NOMO-1 (cell line): ENCODE data around the gene FBXW11.
A peak's percentile ranks its signal among the peaks of the same experiment; 100 is the strongest.
"Not testable (repeated sequence)": the region's sequence is repeated elsewhere in the genome, so short reads cannot be mapped to it uniquely, and the experiment has no call there.

Experiments used
- DNase-seq, 2 experiments: peaks; one replicate each; lab custom pipeline; 2025; ENCODE audit not compliant: unreplicated experiment in 2 of 2; lab: John Stamatoyannopoulos, UW

The FBXW11 gene

DNA sequence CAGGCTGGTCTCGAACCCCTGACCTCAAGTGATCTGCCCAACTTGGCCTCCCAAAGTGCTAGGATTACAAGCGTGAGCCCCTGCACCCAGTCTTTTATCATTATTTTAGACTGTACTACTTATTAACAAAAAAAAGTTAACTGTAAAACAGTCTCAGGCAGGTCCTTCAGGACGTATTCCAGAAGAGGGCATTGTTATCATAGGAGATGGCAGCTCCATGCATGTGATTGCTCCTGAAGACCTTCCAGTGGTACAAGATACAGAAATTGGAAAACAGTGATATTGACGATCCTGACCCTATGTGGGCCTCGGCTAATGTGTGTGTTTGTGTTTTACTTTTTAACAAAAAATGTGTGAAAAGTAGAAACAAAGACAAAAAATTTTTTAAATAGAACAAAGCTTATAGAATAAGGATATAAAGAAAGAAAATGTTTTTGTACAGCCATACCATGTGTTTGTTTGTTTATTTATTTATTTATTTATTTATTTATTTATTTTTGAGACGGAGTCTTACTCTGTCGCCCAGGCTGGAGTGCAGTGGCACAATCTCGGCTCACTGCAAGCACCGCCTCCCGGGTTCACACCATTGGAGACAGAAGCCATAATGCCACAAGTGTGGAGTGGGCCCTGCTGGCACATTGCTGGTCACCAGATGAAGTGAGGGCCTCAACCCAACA lies 13.8 kb upstream of the FBXW11 start:
- DNase-seq = not testable (repeated sequence)

DNA sequence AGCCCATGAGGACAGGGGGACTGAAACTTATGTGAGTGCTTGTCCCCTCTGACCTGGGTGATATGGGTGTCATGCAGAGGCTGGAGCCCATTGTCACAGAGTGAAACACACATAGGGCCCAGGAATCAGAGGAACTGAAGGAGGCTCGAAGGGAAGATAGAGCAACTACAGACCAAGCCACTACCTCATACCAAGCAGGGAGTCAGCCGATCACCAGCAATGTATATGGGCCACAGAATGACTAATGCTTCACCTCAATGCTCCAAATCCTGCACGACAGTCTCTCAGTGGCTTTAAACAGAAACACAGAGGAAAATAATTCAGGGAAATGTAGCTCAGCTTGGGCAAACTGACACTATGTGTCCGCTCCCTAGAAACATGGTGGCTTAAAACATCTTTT lies 8.9 kb upstream of the FBXW11 start:
- no peak for DNase-seq

DNA sequence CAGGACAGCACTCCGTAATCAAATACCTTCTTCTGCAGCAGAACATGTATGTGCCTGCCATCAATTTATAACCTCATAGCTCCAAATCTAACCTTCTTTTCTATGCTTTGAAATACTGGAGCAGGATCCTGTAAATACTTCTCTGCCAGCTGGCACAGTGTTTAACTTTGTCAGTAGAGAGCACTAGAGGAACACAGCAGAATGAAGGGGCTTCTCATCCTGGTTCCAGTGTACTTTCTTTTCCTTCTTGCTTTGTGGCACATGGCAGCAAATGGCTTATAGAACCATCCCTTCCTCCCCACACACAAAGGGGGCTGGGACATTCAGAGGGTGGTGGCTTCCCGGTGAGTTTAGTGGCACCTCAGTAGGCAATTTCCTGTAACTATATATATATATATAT lies 3.8 kb upstream of the FBXW11 start:
- DNase-seq = no peak

- no peak for DNase-seq
Measured at GRCh38 chr5:172009536-172010270, 3.3 kb upstream of the FBXW11 start.

- DNase-seq = no peak
Measured at GRCh38 chr5:172008689-172009141, 2.3 kb upstream of the FBXW11 start.

- no peak for DNase-seq
Measured at GRCh38 chr5:172008111-172008455, 1.6 kb upstream of the FBXW11 start.

DNA sequence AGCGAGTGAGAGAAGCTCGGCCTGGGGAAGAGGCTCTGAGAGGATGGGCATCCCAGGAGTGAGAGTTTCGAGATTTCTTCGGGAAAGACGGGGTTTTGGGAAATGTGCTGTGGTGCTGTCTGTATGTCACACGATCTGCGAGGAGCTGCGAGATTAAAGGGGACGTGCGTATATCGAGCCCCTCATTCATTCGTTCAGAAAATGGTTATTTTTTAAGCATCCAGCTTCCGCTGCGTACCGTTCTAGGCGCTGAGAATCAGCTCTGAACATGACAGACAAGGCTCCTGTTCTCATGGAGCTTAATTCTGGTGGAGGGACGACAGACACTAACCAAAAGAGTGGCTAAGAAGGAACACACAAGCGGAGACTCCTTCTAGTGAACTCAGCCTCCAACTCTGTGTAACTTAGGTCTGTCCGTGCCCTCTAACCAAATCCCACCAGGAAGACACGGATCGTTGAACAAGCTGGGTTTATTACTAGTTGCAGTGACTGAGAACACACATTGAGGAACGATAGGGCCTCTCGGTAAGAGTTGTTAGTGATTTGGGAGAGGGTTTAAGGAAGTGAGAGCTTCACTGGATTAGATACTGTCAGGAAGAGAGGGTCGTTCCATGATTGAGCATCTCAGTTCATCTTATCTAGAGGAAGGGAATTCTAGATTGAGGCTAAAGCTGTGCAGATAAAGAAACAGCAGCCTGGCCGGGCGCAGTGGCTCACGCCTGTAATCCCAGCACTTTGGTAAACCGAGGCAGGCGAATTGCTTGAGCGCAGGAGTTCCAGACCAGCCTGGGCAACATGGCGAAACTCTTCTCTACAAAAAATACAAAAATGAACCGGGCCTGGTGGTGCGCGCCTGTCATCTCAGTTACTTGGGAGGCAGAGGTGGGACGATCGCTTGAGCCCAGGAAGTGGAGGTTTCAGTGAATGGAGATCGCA lies 1.0 kb upstream of the FBXW11 start:
- peak in 1 of 2 experiments; percentile 35 for DNase-seq

DNA sequence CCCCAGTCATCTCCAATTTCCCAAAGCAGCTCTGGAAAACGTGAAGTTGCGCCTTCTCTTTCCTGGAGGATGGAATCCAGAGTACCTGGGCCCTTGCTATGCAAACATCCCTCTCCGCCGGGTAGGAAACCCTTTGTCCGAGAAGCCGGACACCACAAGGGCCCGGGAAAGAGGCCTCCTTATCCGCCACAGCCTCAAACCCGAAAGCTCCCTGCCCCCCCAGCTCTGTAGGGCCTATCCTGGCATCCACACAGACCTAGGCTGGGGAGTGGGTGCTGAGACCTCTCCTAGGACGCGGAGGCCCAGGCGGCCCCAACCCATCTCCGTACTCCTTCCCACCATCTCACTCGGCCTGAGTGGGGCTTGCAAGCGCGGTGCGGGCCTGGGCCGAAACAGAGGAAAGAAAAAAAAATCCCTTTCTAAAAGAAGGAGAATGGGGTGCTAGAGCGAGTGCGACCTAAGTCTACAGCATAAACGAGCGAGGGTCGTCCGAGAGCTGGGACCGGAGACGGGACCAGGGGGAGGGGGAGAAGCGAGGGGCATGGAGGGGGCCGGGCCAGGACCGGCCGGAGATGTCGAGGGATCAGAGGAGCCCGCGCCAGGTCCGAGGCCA lies 624 bp downstream of the FBXW11 start:
- DNase-seq = no peak

DNA sequence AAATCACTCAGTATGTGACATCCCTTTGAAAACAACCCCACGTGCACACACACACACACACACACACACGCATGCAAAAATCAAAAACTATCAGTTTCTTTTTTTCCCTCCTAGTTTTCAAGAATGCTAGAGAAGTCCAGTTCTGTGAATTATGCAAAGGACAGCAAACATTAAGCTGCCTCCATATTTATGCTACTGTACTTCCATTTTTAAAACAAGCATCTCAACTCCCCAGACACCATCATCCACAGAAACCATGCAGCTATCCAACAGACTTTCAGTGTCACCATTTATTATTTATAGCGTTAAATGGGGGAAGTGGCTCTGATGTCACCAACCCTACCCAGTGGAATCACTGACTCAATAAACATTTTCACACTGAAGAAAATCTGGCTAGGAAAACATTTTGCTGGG lies 1.6 kb downstream of the FBXW11 start:
- peak; percentile 47 to 72 for DNase-seq

DNA sequence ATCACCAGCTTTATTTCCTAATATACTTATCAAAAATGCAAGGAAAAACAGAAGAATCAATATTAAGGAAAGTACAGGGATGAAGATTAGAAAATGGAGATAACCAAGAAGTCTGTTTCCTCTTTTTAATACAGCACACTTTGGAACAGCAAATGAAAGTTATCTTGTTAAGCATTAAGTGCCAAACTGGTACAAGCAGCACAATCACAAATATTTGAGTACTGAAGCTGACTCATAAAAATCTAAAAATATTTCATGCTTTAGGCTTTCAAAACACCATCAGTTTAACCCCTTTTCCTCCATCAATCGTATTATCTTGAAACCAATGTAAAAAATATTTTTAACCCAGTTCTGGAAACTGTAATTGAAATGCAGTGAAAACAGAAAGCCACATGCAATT lies 2.7 kb downstream of the FBXW11 start:
- peak in 1 of 2 experiments; percentile 24 for DNase-seq

- DNase-seq = peak in 1 of 2 experiments; percentile 51
Measured at GRCh38 chr5:172002840-172003512, 3.5 kb downstream of the FBXW11 start.

GRCh38 chr5:172002310-172002709 lies 4.1 kb downstream of the FBXW11 start:
- DNase-seq = peak in 1 of 2 experiments; percentile 2

GRCh38 chr5:171999877-172000276 lies 6.6 kb downstream of the FBXW11 start:
- DNase-seq = peak; percentile 35 to 72

DNA sequence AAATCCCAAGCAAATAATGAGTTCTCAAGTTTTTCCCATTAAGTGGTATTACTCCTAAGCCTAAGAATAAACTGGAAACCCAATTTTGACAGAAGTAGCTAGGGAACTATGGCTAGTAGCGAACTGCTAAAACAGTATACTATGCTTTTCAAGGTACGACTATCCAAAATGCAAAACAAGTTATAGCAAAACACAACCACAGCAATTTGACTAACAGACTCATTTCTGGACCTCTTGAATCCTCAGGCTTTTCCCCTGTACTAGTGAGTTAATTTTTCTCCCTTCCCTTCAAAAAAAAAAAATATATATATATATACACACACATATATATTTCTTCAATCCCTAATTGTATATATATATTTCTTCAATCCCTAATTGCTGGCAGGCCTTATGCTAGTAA lies 7.3 kb downstream of the FBXW11 start:
- DNase-seq = no peak

DNA sequence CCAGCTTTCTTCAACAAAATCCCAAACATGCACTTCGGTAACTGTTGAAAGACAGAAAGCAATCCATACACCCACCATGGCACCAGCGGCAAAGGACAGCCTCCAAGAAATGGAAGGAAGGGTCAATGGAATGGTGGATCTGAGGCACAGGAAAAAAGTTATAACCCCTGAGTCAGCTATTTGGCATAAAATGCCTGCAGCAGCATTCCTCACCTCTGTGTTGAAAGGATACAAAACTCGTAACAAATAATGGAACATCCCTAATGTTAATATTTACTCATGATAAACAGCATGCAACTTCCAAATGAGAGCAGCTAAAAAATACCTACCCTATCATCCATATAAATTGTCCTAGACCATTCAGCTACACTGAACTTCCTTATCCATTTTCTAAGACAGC lies 9.4 kb downstream of the FBXW11 start:
- DNase-seq = no peak

- no peak for DNase-seq
Measured at GRCh38 chr5:171992813-171993212, 13.6 kb downstream of the FBXW11 start.

DNA sequence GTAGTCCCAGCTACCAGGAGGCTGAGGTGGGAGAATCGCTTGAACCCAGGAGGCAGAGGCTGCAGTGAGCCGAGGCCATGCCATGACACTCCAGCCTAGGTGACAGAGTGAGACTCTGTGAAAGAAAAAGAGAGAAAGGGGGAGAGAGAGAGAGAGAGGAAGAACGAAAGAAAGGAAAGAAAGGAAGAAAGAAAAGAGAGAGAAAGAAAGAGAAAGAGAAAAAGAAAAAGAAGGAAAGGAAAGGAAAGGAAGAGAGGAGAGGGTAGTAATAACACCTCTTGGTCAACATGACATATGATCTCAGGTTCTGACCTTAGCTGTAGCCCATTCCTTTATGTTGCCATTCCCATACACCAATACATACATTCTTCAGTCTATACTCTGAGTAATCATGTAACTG lies 14.1 kb downstream of the FBXW11 start:
- no peak for DNase-seq

DNA sequence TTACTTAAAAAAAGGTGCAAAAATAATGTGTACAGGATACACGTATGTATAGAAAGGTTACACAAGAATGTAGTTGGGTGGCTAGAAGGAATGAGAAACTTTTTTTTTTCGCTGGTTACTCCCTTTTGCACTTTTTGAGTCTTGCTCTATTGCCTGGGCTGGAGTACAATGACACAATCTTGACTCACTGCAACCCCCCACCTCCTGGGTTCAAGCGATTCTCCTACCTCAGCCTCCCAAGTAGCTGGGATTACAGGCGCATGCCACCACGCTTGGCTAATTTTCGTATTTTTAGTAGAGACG lies 15.8 kb downstream of the FBXW11 start:
- DNase-seq = no peak

DNA sequence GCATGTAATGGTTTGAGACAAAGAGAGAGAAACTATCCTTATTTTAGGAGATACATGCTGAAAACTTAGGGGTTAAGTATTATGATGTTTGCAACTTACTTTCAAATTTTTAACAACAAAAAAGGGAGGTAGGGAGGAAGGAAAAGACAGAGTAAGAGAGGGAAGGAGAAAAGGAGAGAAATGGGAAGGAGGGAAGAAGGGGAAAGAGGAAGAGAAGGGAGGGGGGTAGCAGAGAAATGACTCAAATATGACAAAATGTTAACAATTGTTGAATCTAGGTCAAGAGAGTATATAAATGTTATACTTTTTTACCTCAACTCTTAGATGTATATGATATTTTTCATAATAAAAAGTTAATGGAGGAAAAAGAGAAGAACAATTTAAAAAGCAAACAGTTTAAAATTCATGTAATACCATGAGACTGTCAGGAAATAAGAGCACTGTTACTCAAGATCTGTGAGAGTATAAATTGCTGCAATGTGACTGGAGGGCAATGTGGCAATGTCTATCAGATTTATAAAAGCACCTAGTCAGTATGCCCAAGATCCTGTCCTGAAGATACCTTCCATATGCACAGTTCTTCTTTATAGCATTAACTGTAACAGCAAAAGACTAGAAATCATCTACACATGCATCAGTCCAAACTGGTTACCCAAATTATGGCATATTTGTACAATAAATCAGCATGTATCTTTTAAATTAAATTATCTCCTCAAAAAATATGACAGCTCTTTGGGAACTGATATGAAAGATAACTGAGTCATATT lies 16.3 kb downstream of the FBXW11 start:
- DNase-seq = peak in 1 of 2 experiments; percentile 30

DNA sequence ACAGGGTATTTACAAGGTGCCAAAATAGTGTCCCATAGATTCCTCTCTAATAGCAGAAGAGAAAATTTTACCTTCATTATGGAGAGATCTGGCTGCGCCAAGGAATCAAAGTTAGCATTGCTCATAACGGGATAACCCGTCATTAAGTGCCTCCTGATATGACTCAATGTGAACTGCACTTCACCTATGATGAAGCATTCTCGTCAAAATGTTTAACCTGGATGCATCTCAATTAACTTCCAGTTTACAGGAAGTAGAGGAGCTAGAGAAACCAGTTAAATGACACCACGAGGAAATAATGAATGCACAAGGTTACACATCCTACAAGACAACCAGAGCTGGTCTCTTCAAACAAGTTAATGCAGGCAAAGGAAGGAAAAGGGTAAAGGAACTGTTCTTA lies 17.2 kb downstream of the FBXW11 start:
- DNase-seq = no peak
